Measurements from ENCODE around the gene CYB5R4. TPM values are rescaled to one million over a fixed set of nuclear protein-coding genes. Genes with fewer than 3 reads are reported as not detected.
"Not testable (repeated sequence)": the region's sequence is repeated elsewhere in the genome, so short reads cannot be mapped to it uniquely, and the experiment has no call there.

The CYB5R4 gene
- total RNA-seq, 4 donors from 2014 or later, result 5.3 to 16.5 (median 10.6) TPM

DNA sequence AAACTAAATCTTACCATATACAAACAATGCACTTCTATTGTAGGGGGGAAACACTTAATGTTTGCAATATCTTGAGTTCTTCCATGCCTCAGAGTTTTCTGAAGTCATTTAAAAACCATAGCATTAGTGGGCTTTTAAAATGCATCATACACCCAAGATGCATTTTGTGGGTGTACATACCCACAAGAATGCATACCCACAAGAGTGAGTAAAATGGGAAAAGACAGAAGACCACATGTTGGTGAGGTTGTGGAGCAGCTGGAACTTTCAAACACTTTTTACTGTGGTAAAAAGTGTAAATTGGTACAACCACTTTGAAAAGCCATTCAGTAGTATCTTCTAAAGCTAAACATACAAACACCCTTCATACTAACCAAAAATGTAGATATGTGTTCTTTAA is 57.5 kb downstream of the CYB5R4 start:
- Histone ChIP-seq H3K27me3 (no peaks in the 10 kb centered on the region), H3K27ac (no peak overlapping the region), H3K4me3 (no peak overlapping the region), H3K9me3 (no peaks in the 10 kb centered on the region), H3K4me1 (no peaks in the 10 kb centered on the region), H3K36me3 (peaks cover 0 to 10% (median 0%) of the 10 kb centered on the region in 3 donors)
- TF ChIP-seq, protein P1, sequence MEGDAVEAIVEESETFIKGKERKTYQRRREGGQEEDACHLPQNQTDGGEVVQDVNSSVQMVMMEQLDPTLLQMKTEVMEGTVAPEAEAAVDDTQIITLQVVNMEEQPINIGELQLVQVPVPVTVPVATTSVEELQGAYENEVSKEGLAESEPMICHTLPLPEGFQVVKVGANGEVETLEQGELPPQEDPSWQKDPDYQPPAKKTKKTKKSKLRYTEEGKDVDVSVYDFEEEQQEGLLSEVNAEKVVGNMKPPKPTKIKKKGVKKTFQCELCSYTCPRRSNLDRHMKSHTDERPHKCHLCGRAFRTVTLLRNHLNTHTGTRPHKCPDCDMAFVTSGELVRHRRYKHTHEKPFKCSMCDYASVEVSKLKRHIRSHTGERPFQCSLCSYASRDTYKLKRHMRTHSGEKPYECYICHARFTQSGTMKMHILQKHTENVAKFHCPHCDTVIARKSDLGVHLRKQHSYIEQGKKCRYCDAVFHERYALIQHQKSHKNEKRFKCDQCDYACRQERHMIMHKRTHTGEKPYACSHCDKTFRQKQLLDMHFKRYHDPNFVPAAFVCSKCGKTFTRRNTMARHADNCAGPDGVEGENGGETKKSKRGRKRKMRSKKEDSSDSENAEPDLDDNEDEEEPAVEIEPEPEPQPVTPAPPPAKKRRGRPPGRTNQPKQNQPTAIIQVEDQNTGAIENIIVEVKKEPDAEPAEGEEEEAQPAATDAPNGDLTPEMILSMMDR (IDR thresholded peaks at IDR 0.05), result no peak
- no peak for TF ChIP-seq POLR2A (IDR thresholded peaks at IDR 0.05)
- DNase-seq, result no peak

DNA sequence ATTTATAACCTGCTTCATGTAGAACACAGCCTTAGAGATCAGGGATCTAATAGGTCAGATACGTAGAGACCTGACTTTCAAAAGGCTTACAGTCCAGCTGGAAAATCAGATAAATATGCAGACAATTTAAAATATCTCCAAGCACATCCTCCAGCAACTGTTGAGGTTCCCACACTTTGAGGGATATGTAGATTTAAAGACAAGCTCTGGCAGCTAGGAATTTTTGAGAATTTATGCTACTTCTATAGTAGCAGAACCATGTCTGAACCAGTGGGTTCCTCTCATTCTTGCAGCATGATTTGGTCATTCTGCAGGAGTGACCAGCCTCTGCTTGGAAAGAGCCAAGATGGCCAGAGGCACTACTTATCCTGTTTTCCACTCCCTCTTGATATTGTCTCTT is 60.5 kb downstream of the CYB5R4 start:
- Histone ChIP-seq H3K9me3 (no peaks in the 10 kb centered on the region), H3K4me3 (no peak overlapping the region), H3K36me3 (peaks cover 0 to 19% (median 0%) of the 10 kb centered on the region in 3 donors), H3K27me3 (no peaks in the 10 kb centered on the region), H3K4me1 (no peaks in the 10 kb centered on the region), H3K27ac (no peak overlapping the region)
- DNase-seq, result no peak
- TF ChIP-seq, protein P1 (IDR thresholded peaks at IDR 0.05), result no peak
- no peak for TF ChIP-seq POLR2A (IDR thresholded peaks at IDR 0.05)

DNA sequence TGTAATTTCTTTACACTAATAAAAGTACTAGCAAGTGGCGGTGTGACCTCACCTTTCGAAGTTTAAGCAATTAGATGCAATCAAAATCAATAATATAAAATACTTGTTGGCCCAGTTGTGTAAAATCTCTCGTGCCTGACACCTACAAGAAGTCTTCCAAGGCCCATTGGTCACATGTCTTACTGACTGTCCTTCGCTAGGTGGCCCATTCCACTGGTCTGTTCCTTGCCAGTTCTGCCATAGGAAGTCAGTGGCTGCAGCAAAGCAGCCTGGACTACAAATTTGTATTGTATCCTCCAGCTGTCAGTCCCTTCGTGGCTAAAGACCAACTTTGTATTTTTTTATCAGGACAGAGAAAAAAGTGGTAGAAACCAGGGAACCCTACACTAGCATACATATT is 61.8 kb downstream of the CYB5R4 start:
- peaks cover 0 to 21% (median 0%) of the 10 kb centered on the region in 3 donors for H3K36me3 ChIP-seq
- no peaks in the 10 kb centered on the region for H3K4me1 ChIP-seq
- H3K27ac ChIP-seq, result no peak overlapping the region
- no peak overlapping the region for H3K4me3 ChIP-seq
- no peaks in the 10 kb centered on the region for H3K9me3 ChIP-seq
- no peak for DNase-seq
- H3K27me3 ChIP-seq, result no peaks in the 10 kb centered on the region
- TF ChIP-seq, protein P1 (IDR thresholded peaks at IDR 0.05), result no peak
- TF ChIP-seq POLR2A (IDR thresholded peaks at IDR 0.05), result no peak

DNA sequence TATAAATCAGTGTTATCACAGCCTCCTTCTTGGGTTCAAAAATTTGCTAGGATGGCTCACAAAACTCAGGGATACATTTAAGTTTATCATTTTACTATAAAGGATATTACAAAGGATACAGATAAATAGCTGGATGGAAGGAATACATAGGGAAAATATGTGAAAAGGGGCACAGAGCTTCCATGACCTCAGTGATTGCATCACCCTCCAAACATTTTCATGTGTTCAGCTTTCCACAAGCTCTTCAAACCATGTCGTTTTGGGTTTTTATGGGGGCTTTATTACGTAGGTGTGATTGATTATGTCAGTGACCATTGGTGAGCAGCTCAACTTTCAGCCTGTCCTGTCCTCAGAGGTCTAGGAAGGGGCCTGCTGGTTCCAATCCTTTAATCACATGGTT is 68.0 kb downstream of the CYB5R4 start:
- no peak overlapping the region for H3K27ac ChIP-seq
- TF ChIP-seq, protein P1 (IDR thresholded peaks at IDR 0.05), result no peak
- TF ChIP-seq POLR2A (IDR thresholded peaks at IDR 0.05), result no peak
- no peak for DNase-seq
- no peaks in the 10 kb centered on the region for H3K27me3 ChIP-seq
- H3K4me3 ChIP-seq, result no peak overlapping the region
- H3K4me1 ChIP-seq, result no peaks in the 10 kb centered on the region
- H3K36me3 ChIP-seq, result peaks cover 0 to 21% (median 0%) of the 10 kb centered on the region in 3 donors
- no peaks in the 10 kb centered on the region for H3K9me3 ChIP-seq

DNA sequence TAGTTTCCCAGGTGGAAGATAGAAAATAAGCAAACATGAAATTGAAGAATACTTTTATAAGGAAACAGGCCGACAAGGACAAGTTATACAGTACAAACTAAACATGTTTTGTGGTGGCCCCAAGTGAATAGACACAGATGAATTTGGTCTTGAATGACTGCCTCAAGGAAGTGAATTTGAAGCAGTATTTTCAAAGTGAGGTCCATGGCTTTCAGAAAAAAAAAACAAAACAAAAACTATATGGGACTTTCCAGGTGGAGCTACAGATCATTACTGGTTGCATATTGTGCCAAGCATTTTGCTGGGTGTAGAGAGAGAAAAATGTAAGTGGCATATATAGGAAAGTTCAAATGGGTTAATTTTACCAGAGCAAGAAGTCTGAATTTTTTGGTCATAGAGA is 68.8 kb downstream of the CYB5R4 start:
- no peak for DNase-seq
- TF ChIP-seq, protein P1 (IDR thresholded peaks at IDR 0.05), result no peak
- TF ChIP-seq POLR2A (IDR thresholded peaks at IDR 0.05), result no peak
- no peak overlapping the region for H3K27ac ChIP-seq
- no peaks in the 10 kb centered on the region for H3K4me1 ChIP-seq
- H3K4me3 ChIP-seq, result no peak overlapping the region
- no peaks in the 10 kb centered on the region for H3K27me3 ChIP-seq
- H3K9me3 ChIP-seq, result no peaks in the 10 kb centered on the region
- H3K36me3 ChIP-seq, result peaks cover 0 to 22% (median 0%) of the 10 kb centered on the region in 3 donors

DNA sequence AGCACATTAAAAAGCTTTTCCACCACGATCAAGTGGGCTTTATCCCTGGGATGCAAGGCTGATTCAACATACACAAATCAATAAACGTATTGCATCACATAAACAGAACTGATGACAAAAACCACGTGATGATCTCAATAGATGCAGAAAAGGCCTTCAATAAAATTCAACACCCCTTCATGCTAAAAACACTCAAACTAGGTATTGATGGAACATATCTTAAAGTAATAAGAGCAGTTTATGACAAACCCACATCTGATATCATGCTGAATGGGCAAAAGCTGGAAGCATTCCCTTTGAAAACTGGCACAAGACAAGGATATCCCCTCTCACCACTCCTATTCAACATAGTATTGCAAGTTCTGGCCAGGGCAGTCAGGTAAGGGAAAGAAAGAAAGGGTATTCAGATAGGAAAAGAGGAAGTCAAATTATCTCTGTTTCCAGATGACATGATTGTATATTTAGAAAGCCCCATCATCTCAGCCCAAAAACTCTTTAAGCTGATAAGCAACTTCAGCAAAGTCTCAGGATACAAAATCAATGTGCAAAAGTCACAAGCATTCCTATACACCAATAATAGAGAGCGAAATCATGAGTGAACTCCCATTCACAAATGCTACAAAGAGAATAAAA is 86.8 kb downstream of the CYB5R4 start:
- not testable (repeated sequence) for H3K27me3 ChIP-seq, H3K27ac ChIP-seq, DNase-seq, H3K4me1 ChIP-seq, H3K9me3 ChIP-seq, H3K4me3 ChIP-seq
- peaks cover 0 to 19% (median 0%) of the 10 kb centered on the region in 3 donors for H3K36me3 ChIP-seq

DNA sequence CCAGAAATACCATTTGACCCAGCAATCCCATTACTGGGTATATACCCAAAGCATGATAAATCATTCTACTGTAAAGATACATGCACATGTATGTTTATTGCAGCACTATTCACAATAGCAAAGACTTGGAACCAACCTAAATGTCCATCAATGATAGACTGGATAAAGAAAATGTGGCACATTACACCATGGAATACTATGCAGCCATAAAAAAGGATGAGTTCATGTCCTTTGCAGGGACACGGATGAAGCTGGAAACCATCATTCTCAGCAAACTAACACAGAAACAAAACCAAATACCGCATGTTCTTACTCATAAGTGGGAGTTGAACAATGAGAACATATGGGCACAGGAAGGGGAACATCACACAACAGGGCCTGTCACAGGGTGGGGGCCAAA is 88.5 kb downstream of the CYB5R4 start:
- H3K27me3 ChIP-seq, H3K36me3 ChIP-seq, DNase-seq, H3K27ac ChIP-seq, H3K4me3 ChIP-seq, H3K9me3 ChIP-seq, H3K4me1 ChIP-seq: not testable (repeated sequence)

Measured in Peyer's patch (tissue), 4 donors.